Ovary (tissue), 3 donors: Measurements from ENCODE around the gene NAT8L.

Source experiments
- EP300 ChIP-seq: sonication (generic); formaldehyde crosslinking; IDR thresholded peaks from one replicate; pipeline ENCODE4 v1.6.1; 2017; ENCODE audit warnings: antibody characterized with exemption
- POLR2A ChIP-seq: fragments of 450-650 bp; IDR thresholded peaks from one replicate; pipeline ENCODE4 v1.6.1; 2017; ENCODE audit warnings: antibody characterized with exemption, mild to moderate bottlenecking, moderate library complexity
- TF ChIP-seq, protein P1 (sequence below), 3 donors: fragments of 450-650 bp in 2 of 3; fragments of 200-600 bp in 1 of 3; IDR thresholded peaks; one replicate each; pipeline versions ENCODE4 v1.5.1 to v1.8.0; 2016 to 2022; ENCODE audit warnings: antibody characterized with exemption in 3 of 3, mild to moderate bottlenecking in 1 of 3
- donor health status: DM: no; HTN: no; CAD: no.

DNA sequence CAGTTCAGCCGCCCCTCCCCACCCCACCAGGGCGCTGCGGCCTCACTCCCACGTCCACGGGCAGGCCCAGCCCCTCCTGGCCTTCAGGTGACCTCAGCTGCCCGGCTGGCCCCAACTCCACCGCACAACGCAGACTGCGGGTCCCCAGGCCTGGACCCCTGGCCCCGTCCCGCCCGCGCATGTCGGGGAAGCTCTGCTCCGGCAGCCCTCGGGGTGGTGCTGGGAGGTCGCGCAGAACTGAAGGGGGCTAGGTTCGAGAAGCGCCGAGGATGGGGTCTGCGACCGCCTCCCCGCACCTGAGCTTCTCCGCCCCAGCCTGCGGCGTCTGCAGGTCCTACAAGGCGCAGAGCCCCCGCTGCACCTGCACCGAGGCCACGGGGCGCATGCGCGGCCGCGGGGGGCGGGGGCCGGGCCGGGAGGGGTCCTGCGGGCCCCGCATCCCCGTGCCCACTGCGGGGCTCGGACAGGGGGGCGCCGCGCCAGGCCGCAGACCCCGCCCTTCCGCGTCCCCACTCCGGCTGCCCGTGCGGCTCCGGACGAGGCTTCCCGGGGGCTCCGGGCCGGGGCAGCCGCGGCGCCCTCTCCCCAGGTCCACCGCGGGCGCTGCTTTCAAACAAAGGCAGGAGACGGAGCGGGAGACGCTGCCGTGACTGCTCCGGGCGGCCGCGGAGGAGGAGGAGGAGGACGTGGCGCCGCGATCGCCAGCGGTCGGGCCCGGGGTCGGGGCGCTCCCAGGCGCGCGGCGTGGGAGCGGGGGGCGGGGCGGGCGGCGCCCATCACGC lies 672 bp upstream of the NAT8L start:
- no peak for TF ChIP-seq EP300
- TF ChIP-seq, protein P1, sequence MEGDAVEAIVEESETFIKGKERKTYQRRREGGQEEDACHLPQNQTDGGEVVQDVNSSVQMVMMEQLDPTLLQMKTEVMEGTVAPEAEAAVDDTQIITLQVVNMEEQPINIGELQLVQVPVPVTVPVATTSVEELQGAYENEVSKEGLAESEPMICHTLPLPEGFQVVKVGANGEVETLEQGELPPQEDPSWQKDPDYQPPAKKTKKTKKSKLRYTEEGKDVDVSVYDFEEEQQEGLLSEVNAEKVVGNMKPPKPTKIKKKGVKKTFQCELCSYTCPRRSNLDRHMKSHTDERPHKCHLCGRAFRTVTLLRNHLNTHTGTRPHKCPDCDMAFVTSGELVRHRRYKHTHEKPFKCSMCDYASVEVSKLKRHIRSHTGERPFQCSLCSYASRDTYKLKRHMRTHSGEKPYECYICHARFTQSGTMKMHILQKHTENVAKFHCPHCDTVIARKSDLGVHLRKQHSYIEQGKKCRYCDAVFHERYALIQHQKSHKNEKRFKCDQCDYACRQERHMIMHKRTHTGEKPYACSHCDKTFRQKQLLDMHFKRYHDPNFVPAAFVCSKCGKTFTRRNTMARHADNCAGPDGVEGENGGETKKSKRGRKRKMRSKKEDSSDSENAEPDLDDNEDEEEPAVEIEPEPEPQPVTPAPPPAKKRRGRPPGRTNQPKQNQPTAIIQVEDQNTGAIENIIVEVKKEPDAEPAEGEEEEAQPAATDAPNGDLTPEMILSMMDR (IDR thresholded peaks at IDR 0.05) = no peak
- no peak for TF ChIP-seq POLR2A
